Natural killer cell treated with Interleukin-12 subunit alpha and Interleukin-12 subunit beta and Interleukin-15 and Interleukin-18, amount 100 ng/mL, for 72 hours (primary cell): ENCODE measurements around the gene TMEM233. TPM values are rescaled to one million over a fixed set of nuclear protein-coding genes. Genes with fewer than 3 reads are reported as not detected.
"Not testable (repeated sequence)": the region's sequence is repeated elsewhere in the genome, so short reads cannot be mapped to it uniquely, and the experiment has no call there.

Experiments used
- ATAC-seq, 2 donors: fragments of 150-1000 bp; cut with Tn5 transposase in 1 of 2; sonication (Bioruptor Pico), chemical (Tn5 transposase) in 1 of 2; 2 replicates each; pipeline ENCODE4 v1.10.0; 2021
- DNase-seq: peaks from one replicate; pipeline ENCODE4 v3.0.0; 2022; ENCODE audit warnings: low spot score
- H3K27ac Mint-ChIP-seq, 2 donors: 1 replicate in 1 of 2; 2 replicates in 1 of 2; pipeline ENCODE4 v1.8.0; 2022; ENCODE audit warnings: mixed read lengths in 2 of 2, mild to moderate bottlenecking in 1 of 2, moderate library complexity in 1 of 2
- H3K27me3 Mint-ChIP-seq, 2 donors: 1 replicate in 1 of 2; 2 replicates in 1 of 2; pipeline ENCODE4 v1.8.0; 2022; ENCODE audit warnings: mixed read lengths in 2 of 2
- H3K36me3 Mint-ChIP-seq: one replicate; pipeline ENCODE4 v1.8.0; 2022; ENCODE audit warnings: mixed read lengths
- H3K4me1 Mint-ChIP-seq, 2 donors: 1 replicate in 1 of 2; 2 replicates in 1 of 2; pipeline ENCODE4 v1.8.0; 2022; ENCODE audit warnings: low read depth in 2 of 2, mixed read lengths in 2 of 2, mild to moderate bottlenecking in 1 of 2
- H3K4me3 Mint-ChIP-seq: one replicate; pipeline ENCODE4 v1.8.0; 2022; ENCODE audit warnings: mixed read lengths
- H3K9me3 Mint-ChIP-seq: 2 replicates; pipeline ENCODE4 v1.8.0; 2022; ENCODE audit warnings: mixed read lengths
- total RNA-seq, 2 donors: library from RNA; stranded (reverse); gene quantifications; one replicate each; pipeline ENCODE4 v1.2.3, GENCODE V29; 2022

TMEM233 gene
- total RNA-seq, 2 donors from 2014 or later: not detected

GRCh38 chr12:119589634-119590033 is 3.9 kb upstream of the TMEM233 start:
- H3K27me3 Mint-ChIP-seq: peaks cover 45 to 67% of the 10 kb centered on the region in 2 donors

GRCh38 chr12:119592232-119592631 is 1.3 kb upstream of the TMEM233 start:
- DNase-seq (no peak), ATAC-seq (no peak)
- H3K27me3 Mint-ChIP-seq: peaks cover 61 to 86% of the 10 kb centered on the region in 2 donors
- H3K27ac Mint-ChIP-seq: no peak overlapping the region
- H3K4me3 Mint-ChIP-seq: no peak overlapping the region
- H3K36me3 Mint-ChIP-seq: no peaks in the 10 kb centered on the region
- peaks cover 9 to 19% of the 10 kb centered on the region in 2 donors for H3K4me1 Mint-ChIP-seq
- no peaks in the 10 kb centered on the region for H3K9me3 Mint-ChIP-seq

More at GRCh38 chr12:119589634-119590033, 3.9 kb upstream of the TMEM233 start:
- Mint-ChIP-seq H3K27ac (no peak overlapping the region), H3K9me3 (no peaks in the 10 kb centered on the region), H3K36me3 (no peaks in the 10 kb centered on the region), H3K4me3 (no peak overlapping the region), H3K4me1 (peaks cover 0 to 7% of the 10 kb centered on the region in 2 donors)
- DNase-seq: no peak
- no peak for ATAC-seq

- Mint-ChIP-seq H3K27me3 (peaks cover 63 to 87% of the 10 kb centered on the region in 2 donors), H3K9me3 (no peaks in the 10 kb centered on the region), H3K36me3 (no peaks in the 10 kb centered on the region), H3K4me3 (no peak overlapping the region), H3K4me1 (peaks cover 9 to 19% of the 10 kb centered on the region in 2 donors), H3K27ac (no peak overlapping the region)
- DNase-seq: no peak
- no peak for ATAC-seq
These were observed 791 bp downstream of the TMEM233 start for GRCh38 chr12:119594399-119594730.

- Mint-ChIP-seq H3K4me1 (peaks cover 9 to 19% of the 10 kb centered on the region in 2 donors), H3K27me3 (peaks cover 63 to 87% of the 10 kb centered on the region in 2 donors), H3K4me3 (no peak overlapping the region), H3K36me3 (no peaks in the 10 kb centered on the region), H3K27ac (no peak overlapping the region), H3K9me3 (no peaks in the 10 kb centered on the region)
- DNase-seq (no peak), ATAC-seq (peak in 1 of 2 donors; percentile 20)
These were observed 1.3 kb downstream of the TMEM233 start for GRCh38 chr12:119594772-119595445.

- no peak overlapping the region for H3K4me3 Mint-ChIP-seq
- ATAC-seq: no peak
These were observed 4.6 kb downstream of the TMEM233 start for GRCh38 chr12:119598159-119598558.

GRCh38 chr12:119601877-119602733 is 8.5 kb downstream of the TMEM233 start:
- Mint-ChIP-seq H3K36me3 (no peaks in the 10 kb centered on the region), H3K4me3 (no peak overlapping the region), H3K27ac (no peak overlapping the region), H3K9me3 (no peaks in the 10 kb centered on the region), H3K4me1 (no peaks in the 10 kb centered on the region), H3K27me3 (peaks cover 37 to 73% of the 10 kb centered on the region in 2 donors)
- no peak for ATAC-seq
- DNase-seq: no peak

More at GRCh38 chr12:119598159-119598558, 4.6 kb downstream of the TMEM233 start:
- Mint-ChIP-seq H3K4me1 (peaks cover 9 to 19% of the 10 kb centered on the region in 2 donors), H3K9me3 (no peaks in the 10 kb centered on the region), H3K27ac (no peak overlapping the region), H3K27me3 (peaks cover 61 to 75% of the 10 kb centered on the region in 2 donors), H3K36me3 (no peaks in the 10 kb centered on the region)
- DNase-seq: no peak

- DNase-seq (no peak), ATAC-seq (no peak)
- H3K4me1 Mint-ChIP-seq: no peaks in the 10 kb centered on the region
- no peaks in the 10 kb centered on the region for H3K9me3 Mint-ChIP-seq
- H3K27me3 Mint-ChIP-seq: peaks cover 35 to 72% of the 10 kb centered on the region in 2 donors
- H3K27ac Mint-ChIP-seq: no peak overlapping the region
- no peak overlapping the region for H3K4me3 Mint-ChIP-seq
- H3K36me3 Mint-ChIP-seq: no peaks in the 10 kb centered on the region
These were observed 9.1 kb downstream of the TMEM233 start for GRCh38 chr12:119602734-119603094.

GRCh38 chr12:119603767-119604166 is 10.2 kb downstream of the TMEM233 start:
- ATAC-seq (no peak), DNase-seq (no peak)
- Mint-ChIP-seq H3K36me3 (peaks cover under 1% of the 10 kb centered on the region), H3K27me3 (peaks cover 33 to 72% of the 10 kb centered on the region in 2 donors), H3K9me3 (no peaks in the 10 kb centered on the region), H3K4me3 (no peak overlapping the region), H3K27ac (no peak overlapping the region), H3K4me1 (no peaks in the 10 kb centered on the region)

GRCh38 chr12:119609358-119609757 is 15.8 kb downstream of the TMEM233 start:
- DNase-seq (no peak), ATAC-seq (no peak)
- peaks cover 25 to 58% of the 10 kb centered on the region in 2 donors for H3K27me3 Mint-ChIP-seq
- H3K4me1 Mint-ChIP-seq: no peaks in the 10 kb centered on the region
- no peaks in the 10 kb centered on the region for H3K9me3 Mint-ChIP-seq
- peaks cover 4% of the 10 kb centered on the region for H3K36me3 Mint-ChIP-seq
- no peak overlapping the region for H3K4me3 Mint-ChIP-seq
- H3K27ac Mint-ChIP-seq: no peak overlapping the region

- no peaks in the 10 kb centered on the region for H3K4me1 Mint-ChIP-seq
- H3K9me3 Mint-ChIP-seq: no peaks in the 10 kb centered on the region
- H3K36me3 Mint-ChIP-seq: peaks cover 4% of the 10 kb centered on the region
- no peak overlapping the region for H3K27ac Mint-ChIP-seq
- H3K4me3 Mint-ChIP-seq: no peak overlapping the region
- H3K27me3 Mint-ChIP-seq: peaks cover 26 to 37% of the 10 kb centered on the region in 2 donors
- ATAC-seq: no peak
- no peak for DNase-seq
These were observed 19.9 kb downstream of the TMEM233 start for GRCh38 chr12:119613319-119613936.

GRCh38 chr12:119614705-119615104 is 21.1 kb downstream of the TMEM233 start:
- Mint-ChIP-seq H3K4me3 (no peak overlapping the region), H3K9me3 (peaks cover 4% of the 10 kb centered on the region), H3K4me1 (no peaks in the 10 kb centered on the region), H3K36me3 (peaks cover 8% of the 10 kb centered on the region), H3K27me3 (peaks cover 34 to 37% of the 10 kb centered on the region in 2 donors), H3K27ac (no peak overlapping the region)
- DNase-seq (no peak), ATAC-seq (no peak)

- Mint-ChIP-seq H3K4me3 (no peak overlapping the region), H3K36me3 (peaks cover 8% of the 10 kb centered on the region), H3K4me1 (no peaks in the 10 kb centered on the region), H3K9me3 (peaks cover 4% of the 10 kb centered on the region), H3K27me3 (peaks cover 27 to 39% of the 10 kb centered on the region in 2 donors), H3K27ac (no peak overlapping the region)
- ATAC-seq: no peak
- DNase-seq: no peak
These were observed 22.2 kb downstream of the TMEM233 start for GRCh38 chr12:119615518-119616475.

- H3K36me3 Mint-ChIP-seq, H3K4me3 Mint-ChIP-seq, H3K4me1 Mint-ChIP-seq, ATAC-seq, H3K9me3 Mint-ChIP-seq, DNase-seq, H3K27ac Mint-ChIP-seq: not testable (repeated sequence)
- H3K27me3 Mint-ChIP-seq: peaks cover 30 to 54% of the 10 kb centered on the region in 2 donors
These were observed 24.8 kb downstream of the TMEM233 start for GRCh38 chr12:119618328-119618896.
